Upper lobe of left lung (tissue), 4 donors: ENCODE measurements around the gene RFTN1.

Experiments used
- CTCF ChIP-seq, 6 experiments: fragments of 450-650 bp in 4 of 6; fragments of 200-600 bp in 2 of 6; sonication (generic) in 2 of 6; IDR thresholded peaks; one replicate each; pipeline ENCODE4 v1.5.1; 2016 to 2019; ENCODE audit warnings: antibody characterized with exemption in 6 of 6
- POLR2A ChIP-seq, 4 donors: fragments of 450-650 bp; IDR thresholded peaks; one replicate each; pipeline ENCODE4 v1.5.1; 2016 to 2017; ENCODE audit warnings: antibody characterized with exemption in 4 of 4, mild to moderate bottlenecking in 2 of 4

- TF ChIP-seq CTCF (IDR thresholded peaks at IDR 0.05) = no peak
- no peak for TF ChIP-seq POLR2A (IDR thresholded peaks at IDR 0.05)
Measured at GRCh38 chr3:16370503-16370871, 143.0 kb downstream of the RFTN1 start.
